B cell (primary cell): ENCODE data around the gene XYLB. TPM values are rescaled to one million over a fixed set of nuclear protein-coding genes. Genes with fewer than 3 reads are reported as not detected.

Experiments used
- ATAC-seq: fragments of 200-7000 bp; cut with Tn5 transposase; one replicate; pipeline ENCODE4 v1.10.0; 2021; ENCODE audit warnings: low read depth, mild to moderate bottlenecking, moderate number of reproducible peaks, moderate library complexity
- CTCF ChIA-PET: fragments of 350-600 bp; sonication (Branson Sonifier 250); formaldehyde crosslinking; loops from one replicate; lab custom pipeline; 2021; ENCODE audit warnings: antibody characterized with exemption, inconsistent platforms; lab: Charles Lee
- POLR2A ChIA-PET: fragments of 350-600 bp; sonication (Branson Sonifier 250); formaldehyde crosslinking; loops from one replicate; lab custom pipeline; 2021; ENCODE audit warnings: antibody characterized with exemption; lab: Charles Lee
- DNase-seq: peaks from one replicate; pipeline ENCODE4 v3.0.0; 2013
- H2AFZ ChIP-seq: 2 replicates; pipeline ENCODE4 v1.6.1; 2012; ENCODE audit warnings: mild to moderate bottlenecking, low read depth, low read length; ENCODE audit not compliant: insufficient read depth, poor library complexity, severe bottlenecking
- H3K27ac ChIP-seq, 2 donors: 1 replicate in 1 of 2; 2 replicates in 1 of 2; pipeline ENCODE4 v1.5.1; 2012 to 2013; ENCODE audit warnings: low read length in 2 of 2, mild to moderate bottlenecking in 2 of 2, moderate library complexity in 1 of 2
- H3K27me3 ChIP-seq, 4 experiments: fragments of 200-600 bp in 1 of 4; sonication (generic) in 1 of 4; replicated peaks in 1 of 4; 1 replicate in 2 of 4; 2 replicates in 2 of 4; pipeline versions ENCODE4 v1.6.1 to v1.7.0; 2013 to 2016; ENCODE audit warnings: low read length in 3 of 4, mild to moderate bottlenecking in 2 of 4, mixed read lengths in 1 of 4, moderate library complexity in 1 of 4; ENCODE audit not compliant: insufficient read depth in 4 of 4, control insufficient read depth in 3 of 4; ENCODE audit errors: control extremely low read depth in 1 of 4
- H3K36me3 ChIP-seq, 2 experiments: replicated peaks in 1 of 2; 1 replicate in 1 of 2; 2 replicates in 1 of 2; pipeline versions ENCODE4 v1.6.1 to v1.7.1; 2013; ENCODE audit warnings: low read length in 1 of 2; ENCODE audit not compliant: insufficient read depth in 2 of 2, control insufficient read depth in 1 of 2; ENCODE audit errors: control extremely low read depth in 1 of 2, extremely low read depth in 1 of 2
- H3K4me1 ChIP-seq, 2 donors: fragments of 200-600 bp in 1 of 2; sonication (generic) in 1 of 2; 1 replicate in 1 of 2; 2 replicates in 1 of 2; pipeline versions ENCODE4 v1.5.1 to v1.6.1; 2013 to 2017; ENCODE audit warnings: low read length in 2 of 2; ENCODE audit not compliant: control insufficient read depth in 2 of 2, insufficient read depth in 2 of 2
- H3K4me2 ChIP-seq: replicated peaks from 2 replicates; pipeline ENCODE3; 2012; ENCODE audit warnings: mild to moderate bottlenecking, low read depth, low read length; ENCODE audit not compliant: poor library complexity, severe bottlenecking
- H3K4me3 ChIP-seq, 5 experiments: fragments of 200-600 bp in 1 of 5; sonication (generic) in 1 of 5; 1 replicate in 3 of 5; 2 replicates in 2 of 5; pipeline versions ENCODE4 v1.5.1 to v1.7.0; 2011 to 2016; ENCODE audit warnings: low read length in 4 of 5, mild to moderate bottlenecking in 4 of 5, low read depth in 2 of 5, control low read depth in 1 of 5, moderate library complexity in 1 of 5; ENCODE audit not compliant: insufficient read depth in 1 of 5; ENCODE audit errors: control extremely low read depth in 1 of 5, extremely low read depth in 1 of 5
- H3K79me2 ChIP-seq: fragments of 200-600 bp; sonication (generic); one replicate; pipeline ENCODE4 v1.6.0; 2016; ENCODE audit warnings: low read length; ENCODE audit not compliant: control insufficient read depth, insufficient read depth
- H3K9ac ChIP-seq: fragments of 200-600 bp; sonication (generic); 2 replicates; pipeline ENCODE4 v1.6.1; 2017; ENCODE audit warnings: mild to moderate bottlenecking, low read length, moderate library complexity
- H3K9me3 ChIP-seq, 3 donors: one replicate each; pipeline versions ENCODE4 v1.6.1 to v1.7.1; 2013; ENCODE audit warnings: low read length in 2 of 3; ENCODE audit not compliant: control insufficient read depth in 2 of 3, insufficient read depth in 1 of 3; ENCODE audit errors: control extremely low read depth in 1 of 3
- H4K20me1 ChIP-seq: 2 replicates; pipeline ENCODE4 v1.6.0; 2012; ENCODE audit warnings: mild to moderate bottlenecking, low read length; ENCODE audit not compliant: insufficient read depth, control insufficient read depth, poor library complexity, severe bottlenecking
- H3K27ac Mint-ChIP-seq: one replicate; pipeline ENCODE4 v1.8.0; 2021; ENCODE audit warnings: mixed read lengths
- H3K27me3 Mint-ChIP-seq: one replicate; pipeline ENCODE4 v1.8.0; 2021; ENCODE audit warnings: mixed read lengths
- H3K4me1 Mint-ChIP-seq: one replicate; pipeline ENCODE4 v1.8.0; 2021; ENCODE audit warnings: mixed read lengths
- H3K4me3 Mint-ChIP-seq: one replicate; pipeline ENCODE4 v1.8.0; 2021; ENCODE audit warnings: mixed read lengths
- H3K9me3 Mint-ChIP-seq: one replicate; pipeline ENCODE4 v1.8.0; 2022; ENCODE audit warnings: mixed read lengths; ENCODE audit not compliant: insufficient read depth
- CTCF ChIP-seq: fragments of 200-600 bp; IDR thresholded peaks from one replicate; pipeline ENCODE4 v1.8.0; 2022; ENCODE audit warnings: antibody characterized with exemption, mild to moderate bottlenecking
- EZH2 ChIP-seq: IDR thresholded peaks from 2 replicates; pipeline ENCODE4 v1.6.1; 2012; ENCODE audit warnings: borderline replicate concordance, low read depth, mild to moderate bottlenecking, moderate library complexity, low read length; ENCODE audit not compliant: insufficient read depth, poor library complexity, severe bottlenecking
- WGBS: methylation state at CpG from one replicate; pipeline ENCODE4 v1.1.5; 2013; ENCODE audit warnings: missing lambda C conversion rate; ENCODE audit not compliant: insufficient coverage; 5-methylcytosine and 5-hydroxymethylcytosine counted together
- intact Hi-C: fragments of 100-400 bp; cut with micrococcal nuclease; formaldehyde crosslinking; loops from one replicate; pipeline ENCODE4 v1.10.0; 2022
- polyA plus RNA-seq: library from polyadenylated mRNA; depleted of rRNA; stranded (reverse); fragments of >200 nt; gene quantifications from 2 replicates; pipeline ENCODE4 v1.2.3, GENCODE V29; 2012
- total RNA-seq, 2 donors: library from RNA; stranded (reverse); fragments of 120-200 nt in 1 of 2; gene quantifications; 1 replicate in 1 of 2; 2 replicates in 1 of 2; pipeline versions ENCODE4 v1.2.3 to v1.2.4, GENCODE V29; 2013 to 2022

The XYLB gene
- total and polyA plus RNA-seq, 2 donors (not counting 1 experiment from before 2014, with no cell fraction given) = 0.19 to 0.71 TPM

GRCh38 chr3:38374221-38374620 is 27.6 kb downstream of the XYLB start:
- intact Hi-C loops = no loop called here
- Mint-ChIP-seq H3K9me3 (no peaks in the 10 kb centered on the region), H3K4me1 (no peaks in the 10 kb centered on the region), H3K27ac (no peak overlapping the region), H3K4me3 (no peak overlapping the region), H3K27me3 (no peaks in the 10 kb centered on the region)
- no peaks in the 10 kb centered on the region for H3K36me3 ChIP-seq
- H3K4me1 ChIP-seq = no peaks in the 10 kb centered on the region
- peaks cover 0 to 2% (median 0%) of the 10 kb centered on the region in 3 donors for H3K9me3 ChIP-seq
- ATAC-seq = no peak
- H4K20me1 ChIP-seq = no peaks in the 10 kb centered on the region
- no peak overlapping the region for H3K9ac ChIP-seq
- H3K27ac ChIP-seq = no peak overlapping the region
- no peak overlapping the region for H3K4me3 ChIP-seq
- H3K4me2 ChIP-seq = no peak overlapping the region
- no peaks in the 10 kb centered on the region for H3K27me3 ChIP-seq
- no peak for TF ChIP-seq EZH2
- TF ChIP-seq CTCF = no peak
- ChIA-PET CTCF (no interaction called here), POLR2A (no interaction called here)
- whole genome bisulfite sequencing = 0% methylated on average over 1 of the region's 9 CpGs
- no peak for DNase-seq
- H2AFZ ChIP-seq = no peak overlapping the region
- no peaks in the 10 kb centered on the region for H3K79me2 ChIP-seq

GRCh38 chr3:38375072-38375471 is 28.5 kb downstream of the XYLB start:
- H3K27me3 Mint-ChIP-seq = no peaks in the 10 kb centered on the region
- CTCF ChIA-PET = interaction anchor here (0.8 kb wide), 1 partner anchor 147 kb away, joined by 3 read pairs; no protein-coding TSS in a partner anchor

More at GRCh38 chr3:38375072-38375471, 28.5 kb downstream of the XYLB start:
- H3K9ac ChIP-seq = no peak overlapping the region
- no peak overlapping the region for H2AFZ ChIP-seq
- H3K27ac Mint-ChIP-seq = no peak overlapping the region
- ATAC-seq = no peak
- no peak overlapping the region for H3K4me2 ChIP-seq
- H3K9me3 Mint-ChIP-seq = no peaks in the 10 kb centered on the region
- no peak overlapping the region for H3K4me3 ChIP-seq
- DNase-seq = no peak
- H3K79me2 ChIP-seq = no peaks in the 10 kb centered on the region
- H3K9me3 ChIP-seq = peaks cover 0 to 2% (median 0%) of the 10 kb centered on the region in 3 donors
- no peaks in the 10 kb centered on the region for H3K36me3 ChIP-seq
- H3K4me1 Mint-ChIP-seq = no peaks in the 10 kb centered on the region
- no peaks in the 10 kb centered on the region for H3K4me1 ChIP-seq
- H3K27ac ChIP-seq = no peak overlapping the region
- intact Hi-C loops = no loop called here
- TF ChIP-seq CTCF (no peak), EZH2 (no peak)
- 100% methylated on average over 1 of the region's 6 CpGs for WGBS
- no peaks in the 10 kb centered on the region for H4K20me1 ChIP-seq
- H3K4me3 Mint-ChIP-seq = no peak overlapping the region
- POLR2A ChIA-PET = no interaction called here
- no peaks in the 10 kb centered on the region for H3K27me3 ChIP-seq
